Occipital lobe (tissue), 2 donors: ENCODE measurements around the gene SLC25A44. TPM values are rescaled to one million over a fixed set of nuclear protein-coding genes. Genes with fewer than 3 reads are reported as not detected.
"Not testable (repeated sequence)": the region's sequence is repeated elsewhere in the genome, so short reads cannot be mapped to it uniquely, and the experiment has no call there.

Source experiments
- DNase-seq: peaks from one replicate; lab custom pipeline; 2025; lab: John Stamatoyannopoulos, UW
- total RNA-seq: library from RNA; depleted of rRNA; stranded (reverse); fragments of >200 nt; gene quantifications from one replicate; pipeline ENCODE4 v1.2.3, GENCODE V29; 2014

The SLC25A44 gene
- total RNA-seq, 1 donor from 2014 or later = 9.7 TPM

- no peak for DNase-seq
Observed at GRCh38 chr1:156203331-156203730, 9.4 kb downstream of the SLC25A44 start.

DNA sequence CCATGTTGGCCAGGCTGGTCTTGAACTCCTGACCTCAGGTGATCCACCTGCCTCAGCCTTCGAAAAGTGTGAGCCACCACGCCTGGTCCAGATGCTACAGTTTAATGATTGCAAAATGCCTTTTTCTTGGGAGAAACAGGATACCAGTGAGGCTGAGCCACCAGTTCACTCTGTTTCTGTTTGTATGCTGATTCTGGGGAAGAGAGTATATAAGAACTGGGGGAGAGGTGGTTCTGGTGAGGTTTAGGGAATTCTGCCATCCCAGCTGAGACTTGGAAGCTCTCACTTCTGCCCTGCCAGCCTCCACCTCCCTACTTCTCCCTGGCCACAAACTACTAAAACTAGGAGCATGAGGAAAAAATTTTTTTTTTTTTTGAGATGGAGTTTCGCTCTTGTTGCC, 10.8 kb downstream of the SLC25A44 start:
- DNase-seq = no peak

DNA sequence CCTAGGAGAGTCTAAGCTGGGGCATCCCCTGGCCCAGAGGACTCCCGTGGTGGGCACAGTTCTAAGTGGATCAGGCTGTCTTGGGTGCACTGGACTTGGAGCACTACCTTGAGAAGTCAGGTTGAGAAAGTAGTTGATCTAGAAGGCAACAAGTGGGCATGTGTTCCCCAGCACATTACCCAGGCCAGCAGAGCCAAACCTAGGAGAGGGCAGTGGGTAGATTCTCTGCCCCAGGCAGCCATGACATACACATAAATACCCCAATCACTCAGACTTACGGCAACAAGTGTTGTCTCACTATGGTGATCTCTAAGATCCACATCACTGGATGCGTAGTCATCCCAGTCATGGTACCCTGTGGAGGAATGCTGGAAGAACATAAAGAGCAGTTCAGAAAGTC, 17.3 kb downstream of the SLC25A44 start:
- DNase-seq = no peak

DNA sequence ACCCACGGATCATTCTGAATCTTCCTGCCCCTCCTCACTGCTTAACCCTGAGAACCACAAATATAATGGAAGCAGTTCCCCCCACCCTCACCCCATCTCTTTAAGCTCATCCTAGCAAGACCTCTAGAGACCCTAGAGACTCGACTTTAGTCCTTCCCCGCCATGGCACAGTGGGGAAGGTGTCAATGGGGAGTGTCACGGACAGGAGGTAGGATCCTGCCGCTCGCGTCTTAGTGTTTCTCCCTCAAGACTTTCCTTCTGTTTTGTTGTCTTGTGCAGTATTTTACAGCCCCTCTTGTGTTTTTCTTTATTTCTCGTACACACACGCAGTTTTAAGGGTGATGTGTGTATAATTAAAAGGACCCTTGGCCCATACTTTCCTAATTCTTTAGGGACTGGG, 18.2 kb downstream of the SLC25A44 start:
- DNase-seq = no peak

GRCh38 chr1:156212833-156213643, 19.1 kb downstream of the SLC25A44 start, which contains the start of gene PMF1:
TSS of gene PMF1 (plus strand) at chr1:156213007. CDS start at chr1:156213016, 9 bp downstream.
- peak; percentile 95 for DNase-seq

GRCh38 chr1:156213644-156213966, 19.7 kb downstream of the SLC25A44 start:
- DNase-seq = no peak

DNA sequence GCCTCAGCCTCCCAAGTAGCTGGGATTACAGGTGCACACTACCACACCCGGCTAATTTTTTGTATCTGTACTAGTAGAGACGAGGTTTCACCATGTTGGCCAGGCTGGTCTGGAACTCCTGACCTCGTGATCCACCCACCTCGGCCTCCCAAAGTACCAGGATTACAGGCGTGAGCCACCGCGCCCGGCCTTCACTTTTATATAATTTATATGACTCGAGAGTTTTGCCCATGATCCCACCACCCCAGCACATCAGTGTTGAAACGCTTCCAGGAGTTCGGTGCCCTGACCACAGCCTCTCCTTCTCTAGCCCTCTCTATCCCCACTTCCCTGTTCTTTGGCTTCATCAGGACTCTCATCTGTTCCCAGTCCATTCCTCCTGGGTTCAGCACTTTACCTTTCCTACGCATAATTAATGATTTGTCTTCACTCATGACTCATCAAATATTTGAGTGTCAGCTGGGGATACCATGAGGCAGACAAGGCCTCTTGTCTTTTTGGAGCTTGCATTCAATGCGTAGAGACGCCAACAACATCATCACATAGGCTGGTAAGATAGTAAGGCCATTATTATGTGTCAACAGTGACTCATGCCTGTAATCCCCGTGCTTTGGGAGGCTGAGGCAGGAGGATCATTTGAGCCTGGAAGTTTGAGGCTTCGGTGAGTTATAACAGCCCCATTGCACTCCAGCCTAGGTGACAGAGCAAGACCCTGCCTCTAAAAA, 20.3 kb downstream of the SLC25A44 start:
- DNase-seq = no peak

DNA sequence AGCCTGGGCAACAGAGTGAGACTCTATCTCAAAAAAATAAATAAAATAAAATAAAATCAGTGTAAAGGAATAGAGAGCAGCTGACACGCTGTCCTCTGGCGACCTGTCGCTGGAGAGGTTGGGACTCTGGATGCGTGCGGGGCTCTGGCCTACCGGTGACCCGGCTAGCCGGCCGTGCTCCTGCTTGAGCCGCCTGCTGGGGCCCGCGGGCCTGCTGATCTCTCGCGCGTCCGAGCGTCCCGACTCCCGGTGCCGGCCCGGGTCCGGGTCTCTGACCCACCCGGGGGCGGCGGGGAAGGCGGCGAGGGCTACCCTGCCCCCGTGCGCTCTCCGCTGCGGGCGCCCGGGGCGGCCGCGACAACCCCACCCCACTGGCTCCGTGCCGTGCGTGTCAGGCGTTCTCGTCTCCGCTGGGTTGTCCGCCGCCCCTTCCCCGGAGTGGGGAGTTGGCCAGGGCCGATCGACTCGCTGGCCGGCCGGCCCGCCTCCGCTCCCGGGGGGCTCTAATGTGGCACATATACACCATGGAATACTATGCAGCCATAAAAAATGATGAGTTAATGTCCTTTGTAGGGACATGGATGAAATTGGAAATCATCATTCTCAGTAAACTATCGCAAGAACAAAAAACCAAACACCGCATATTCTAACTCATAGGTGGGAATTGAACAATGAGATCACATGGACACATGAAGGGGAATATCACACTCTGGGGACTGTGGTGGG, 22.6 kb downstream of the SLC25A44 start:
- DNase-seq = not testable (repeated sequence)

- no peak for DNase-seq
Observed at GRCh38 chr1:156217871-156218270, 24.0 kb downstream of the SLC25A44 start.

DNA sequence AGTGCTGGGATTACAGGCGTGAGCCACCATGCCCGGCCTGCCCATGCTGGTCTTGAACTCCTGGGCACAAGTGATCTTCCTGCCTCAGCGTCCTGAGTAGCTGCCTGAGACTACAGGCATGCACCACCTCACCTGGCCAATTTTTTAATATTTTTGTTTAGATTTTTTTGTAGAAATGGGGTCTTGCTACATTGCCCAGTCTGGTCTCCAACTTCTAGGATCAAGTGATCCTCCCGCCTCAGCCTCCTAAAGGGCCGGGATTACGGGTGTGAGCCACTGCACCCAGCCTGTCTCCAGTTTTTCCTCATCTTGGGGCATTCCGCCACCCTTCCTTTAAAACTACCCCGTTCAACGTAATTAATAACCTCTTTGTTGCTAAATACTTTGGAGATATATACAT, 26.3 kb downstream of the SLC25A44 start:
- DNase-seq = no peak

DNA sequence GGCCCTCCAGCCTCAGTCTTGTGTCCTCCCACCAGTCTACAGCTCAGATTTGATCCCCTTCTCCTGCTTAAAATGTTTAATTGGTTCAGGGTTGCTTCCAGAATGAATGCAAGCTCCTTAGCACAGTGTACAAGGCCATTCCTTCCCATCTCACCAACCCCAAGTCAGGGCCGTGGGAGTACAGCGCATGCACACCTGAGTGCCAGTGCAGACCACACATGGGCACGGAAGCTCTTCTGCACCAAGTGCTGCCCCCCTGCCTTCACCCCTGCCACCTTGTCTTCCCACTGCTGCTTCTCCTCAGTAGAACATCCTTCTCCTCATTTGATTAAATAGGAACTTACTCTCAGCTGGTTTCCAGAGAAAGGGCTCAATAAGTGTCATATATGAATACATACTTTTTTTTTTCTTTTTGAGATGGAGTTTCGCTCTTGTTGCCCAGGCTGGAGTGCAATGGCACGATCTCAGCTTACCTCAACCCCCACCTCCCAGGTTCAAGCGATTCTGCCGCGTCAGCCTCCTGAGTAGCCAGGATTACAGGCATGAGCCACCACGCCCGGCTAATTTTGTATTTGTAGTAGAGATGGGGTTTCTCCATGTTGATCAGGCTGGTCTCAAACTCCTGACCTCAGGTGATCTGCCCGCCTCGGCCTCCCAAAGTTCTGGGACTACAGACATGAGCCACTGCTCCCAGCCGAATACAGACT, 28.2 kb downstream of the SLC25A44 start:
- DNase-seq = no peak

- no peak for DNase-seq
Observed at GRCh38 chr1:156225677-156226014, 31.7 kb downstream of the SLC25A44 start.

- DNase-seq = no peak
Observed at GRCh38 chr1:156226116-156226538, 32.2 kb downstream of the SLC25A44 start.

- no peak for DNase-seq
Observed at GRCh38 chr1:156226782-156227181, 32.9 kb downstream of the SLC25A44 start.

DNA sequence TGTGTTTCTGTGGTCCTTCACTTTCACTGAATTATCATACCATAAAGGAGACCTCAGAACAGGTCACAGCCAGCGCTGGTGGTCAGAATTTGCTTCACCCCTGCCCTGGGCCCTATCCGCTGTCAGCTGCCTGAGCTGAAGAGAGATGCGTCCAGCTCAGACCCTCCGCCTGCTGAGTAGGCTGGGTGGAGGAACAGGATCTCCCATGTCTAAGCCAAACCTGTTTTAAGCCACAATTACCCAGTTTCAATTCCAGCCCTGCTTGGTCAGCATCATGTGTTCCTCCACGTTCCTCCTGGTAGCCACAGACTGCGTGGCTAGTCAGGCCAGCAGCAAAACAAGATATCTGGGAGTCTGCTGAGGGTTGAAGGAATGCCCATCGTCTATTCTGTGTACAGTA, 34.6 kb downstream of the SLC25A44 start:
- DNase-seq = no peak

DNA sequence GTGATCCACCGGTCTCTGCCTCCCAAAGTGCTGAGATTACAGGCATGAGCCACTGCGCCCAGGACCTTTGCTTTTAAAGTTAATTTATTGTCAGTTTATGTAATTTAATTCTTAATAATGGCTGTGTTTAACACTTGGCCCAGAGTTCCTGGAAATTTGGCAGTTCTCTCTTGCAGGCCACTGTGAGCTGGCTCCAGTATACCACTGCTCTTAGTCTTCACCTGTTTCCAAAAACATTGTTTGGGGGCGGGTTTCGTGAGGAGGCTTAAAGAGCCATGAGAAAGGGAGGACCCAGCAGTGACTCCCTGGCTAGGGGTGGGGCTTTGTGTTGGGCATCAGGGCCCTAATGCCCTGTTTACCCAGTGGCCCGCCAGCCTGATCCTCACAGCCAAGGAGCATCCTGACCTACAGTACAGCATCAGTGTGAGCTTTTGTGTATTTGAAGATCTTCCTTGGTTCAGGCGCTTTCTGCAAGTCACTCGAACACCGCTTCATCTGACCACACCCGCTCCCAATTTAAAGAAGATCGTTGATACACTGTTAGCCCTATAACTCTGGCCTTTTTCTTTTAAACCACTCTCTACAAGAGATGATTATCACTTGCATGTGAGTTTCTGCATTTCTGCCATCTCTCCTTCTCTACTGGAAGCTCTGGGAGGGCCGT, 36.0 kb downstream of the SLC25A44 start:
- no peak for DNase-seq

- no peak for DNase-seq
Observed at GRCh38 chr1:156230473-156230837, 36.6 kb downstream of the SLC25A44 start.

GRCh38 chr1:156232201-156232894, 38.4 kb downstream of the SLC25A44 start:
- no peak for DNase-seq

DNA sequence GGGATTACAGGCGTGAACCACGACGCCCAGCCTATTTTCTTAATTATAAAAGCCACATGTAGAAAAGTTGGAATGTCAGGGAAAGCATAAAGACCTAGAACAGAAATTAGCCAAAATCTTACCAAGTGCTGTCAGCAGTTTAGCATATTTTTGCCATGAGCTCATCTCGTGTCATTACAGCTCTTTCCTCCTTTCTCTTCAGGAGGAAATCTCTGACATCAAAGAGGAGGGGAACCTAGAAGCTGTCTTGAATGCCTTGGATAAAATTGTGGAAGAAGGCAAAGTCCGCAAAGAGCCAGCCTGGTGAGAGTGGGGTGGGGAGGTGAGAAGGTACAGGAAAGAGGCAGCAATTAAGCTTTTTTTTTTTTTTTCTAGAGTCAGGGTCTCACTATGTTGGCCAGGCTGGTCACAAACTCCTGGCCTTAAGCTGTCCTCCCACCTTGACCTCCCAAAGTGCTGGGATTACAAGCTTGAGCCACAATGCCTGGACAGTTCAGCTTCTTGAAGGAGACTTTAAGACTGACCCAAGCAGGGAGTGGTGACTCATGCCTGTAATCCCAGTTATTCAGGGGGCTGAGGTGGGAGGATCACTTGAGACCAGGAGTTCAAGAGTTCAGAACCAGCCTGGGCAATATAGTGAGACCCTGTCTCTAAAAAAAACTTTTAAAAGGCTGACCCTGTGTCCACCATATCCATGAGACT, 39.7 kb downstream of the SLC25A44 start:
- no peak for DNase-seq

- no peak for DNase-seq
Observed at GRCh38 chr1:156236164-156236563, 42.3 kb downstream of the SLC25A44 start.
